ENCODE results near the gene FTHL17.

FTHL17 gene

GRCh38 chrX:31036895-31037294 is 34.9 kb downstream of the FTHL17 start:
- DNase-seq, result peak; percentile 24 to 34

GRCh38 chrX:31027351-31027750 is 44.5 kb downstream of the FTHL17 start:
- no peak for DNase-seq

GRCh38 chrX:31024866-31025265 is 47.0 kb downstream of the FTHL17 start:
- no peak for DNase-seq

- DNase-seq, result no peak
Observed at GRCh38 chrX:31021537-31021936, 50.3 kb downstream of the FTHL17 start.
